Limb (tissue), 2 donors: ENCODE data around the gene ZNF681.
"Not testable (repeated sequence)": the region's sequence is repeated elsewhere in the genome, so short reads cannot be mapped to it uniquely, and the experiment has no call there.

Source experiments
- DNase-seq, 2 donors: peaks; one replicate each; pipeline ENCODE4 v3.0.0-alpha.2; 2016; ENCODE audit errors: extremely low spot score in 2 of 2

Gene ZNF681

GRCh38 chr19:23774106-23774505 is 15.4 kb upstream of the ZNF681 start:
- DNase-seq: no peak

- no peak for DNase-seq
Observed at GRCh38 chr19:23772675-23773063, 14.0 kb upstream of the ZNF681 start.

GRCh38 chr19:23771761-23772674 is 13.3 kb upstream of the ZNF681 start:
- no peak for DNase-seq

- DNase-seq: no peak
Observed at GRCh38 chr19:23771316-23771715, 12.6 kb upstream of the ZNF681 start.

GRCh38 chr19:23770672-23771250 is 12.1 kb upstream of the ZNF681 start:
- no peak for DNase-seq

GRCh38 chr19:23769691-23770468 is 11.2 kb upstream of the ZNF681 start:
- no peak for DNase-seq

- no peak for DNase-seq
Observed at GRCh38 chr19:23766951-23767350, 8.3 kb upstream of the ZNF681 start.

- DNase-seq: no peak
Observed at GRCh38 chr19:23764781-23765180, 6.1 kb upstream of the ZNF681 start.

- peak; percentile 74 to 90 for DNase-seq
Observed at GRCh38 chr19:23762884-23763711, 4.4 kb upstream of the ZNF681 start.

GRCh38 chr19:23762548-23762883 is 3.8 kb upstream of the ZNF681 start:
- no peak for DNase-seq

- DNase-seq: not testable (repeated sequence)
Observed at GRCh38 chr19:23760326-23760725, 1.6 kb upstream of the ZNF681 start.

GRCh38 chr19:23743633-23744232 is 15.0 kb downstream of the ZNF681 start:
- DNase-seq: not testable (repeated sequence)

- not testable (repeated sequence) for DNase-seq
Observed at GRCh38 chr19:23730729-23731465, 27.8 kb downstream of the ZNF681 start.

GRCh38 chr19:23724161-23724560 is 34.5 kb downstream of the ZNF681 start:
- not testable (repeated sequence) for DNase-seq

GRCh38 chr19:23718802-23719201 is 39.9 kb downstream of the ZNF681 start:
- no peak for DNase-seq

GRCh38 chr19:23716792-23717191 is 41.9 kb downstream of the ZNF681 start:
- DNase-seq: no peak

GRCh38 chr19:23709347-23709746 is 49.3 kb downstream of the ZNF681 start:
- no peak for DNase-seq

GRCh38 chr19:23706657-23707056 is 52.0 kb downstream of the ZNF681 start:
- no peak for DNase-seq

GRCh38 chr19:23699521-23699860 is 59.2 kb downstream of the ZNF681 start:
- DNase-seq: no peak
